ENCODE results near the gene CCT5.

Gene CCT5

DNA sequence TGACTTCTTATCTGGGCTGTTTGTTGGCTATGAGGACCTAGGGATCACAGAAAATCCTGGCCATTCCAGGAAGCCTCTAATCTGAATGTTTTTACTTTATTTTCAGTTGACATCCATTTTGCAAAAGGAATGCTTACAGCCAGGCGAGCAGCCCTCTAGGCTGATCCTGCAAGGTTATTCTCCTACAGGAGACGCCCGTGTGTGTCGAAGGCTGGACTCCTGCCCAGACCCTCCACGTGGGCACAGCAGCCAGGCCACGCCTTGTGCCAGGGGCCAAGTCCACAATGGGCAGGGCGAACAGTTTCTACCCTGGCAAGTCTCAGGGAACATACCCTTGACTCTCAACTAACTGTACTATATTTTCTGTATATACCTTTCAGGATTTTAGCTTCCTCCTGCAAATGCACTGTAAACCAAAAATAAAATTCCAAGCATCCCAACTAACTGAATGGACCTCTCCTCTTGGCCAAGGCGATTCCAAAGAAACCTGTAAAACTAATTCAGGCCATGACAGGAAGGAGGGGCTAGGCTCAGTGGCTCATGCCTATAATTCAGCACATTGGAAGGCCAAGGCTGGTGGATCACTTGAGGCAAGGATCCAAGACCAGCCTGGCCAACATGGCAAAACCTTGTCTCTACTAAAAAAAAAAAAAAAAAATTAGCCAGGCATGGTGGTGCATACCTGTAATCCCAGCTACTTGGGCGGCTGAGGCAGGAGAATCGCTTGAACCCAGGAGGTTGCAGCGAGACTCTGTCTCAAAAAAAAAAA lies 51.9 kb downstream of the CCT5 start:
- Mint-ChIP-seq H3K9me3 (peaks cover 6% of the 10 kb centered on the region), H3K36me3 (ENCODE audit: low read depth) (peaks cover 40% of the 10 kb centered on the region), H3K4me3 (no peak overlapping the region), H3K27me3 (ENCODE audit: low read depth) (no peaks in the 10 kb centered on the region), H3K4me1 (peaks cover 27% of the 10 kb centered on the region), H3K27ac (no peak overlapping the region)
- TF ChIP-seq, protein P1, sequence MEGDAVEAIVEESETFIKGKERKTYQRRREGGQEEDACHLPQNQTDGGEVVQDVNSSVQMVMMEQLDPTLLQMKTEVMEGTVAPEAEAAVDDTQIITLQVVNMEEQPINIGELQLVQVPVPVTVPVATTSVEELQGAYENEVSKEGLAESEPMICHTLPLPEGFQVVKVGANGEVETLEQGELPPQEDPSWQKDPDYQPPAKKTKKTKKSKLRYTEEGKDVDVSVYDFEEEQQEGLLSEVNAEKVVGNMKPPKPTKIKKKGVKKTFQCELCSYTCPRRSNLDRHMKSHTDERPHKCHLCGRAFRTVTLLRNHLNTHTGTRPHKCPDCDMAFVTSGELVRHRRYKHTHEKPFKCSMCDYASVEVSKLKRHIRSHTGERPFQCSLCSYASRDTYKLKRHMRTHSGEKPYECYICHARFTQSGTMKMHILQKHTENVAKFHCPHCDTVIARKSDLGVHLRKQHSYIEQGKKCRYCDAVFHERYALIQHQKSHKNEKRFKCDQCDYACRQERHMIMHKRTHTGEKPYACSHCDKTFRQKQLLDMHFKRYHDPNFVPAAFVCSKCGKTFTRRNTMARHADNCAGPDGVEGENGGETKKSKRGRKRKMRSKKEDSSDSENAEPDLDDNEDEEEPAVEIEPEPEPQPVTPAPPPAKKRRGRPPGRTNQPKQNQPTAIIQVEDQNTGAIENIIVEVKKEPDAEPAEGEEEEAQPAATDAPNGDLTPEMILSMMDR (IDR thresholded peaks at IDR 0.05; ENCODE audit: unreplicated experiment in 3 of 3): no peak

DNA sequence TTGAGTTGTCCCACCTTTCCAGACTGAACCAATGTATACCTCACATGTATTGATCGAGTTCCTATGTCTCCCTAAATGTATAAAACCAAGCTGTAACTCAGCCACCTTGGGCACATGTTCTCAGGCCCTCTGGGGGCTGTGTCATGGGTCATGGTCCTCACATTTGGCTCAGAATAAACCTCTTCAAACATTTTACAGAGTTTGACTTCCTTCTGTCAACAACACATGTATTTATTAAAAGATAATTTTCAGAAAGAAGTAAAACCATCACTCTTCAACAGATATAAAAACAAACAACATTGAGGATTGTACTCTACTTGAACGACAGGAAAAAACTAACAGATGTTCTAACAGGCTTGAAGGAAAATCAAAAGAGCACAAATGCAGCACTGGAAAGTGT lies 53.1 kb downstream of the CCT5 start:
- Mint-ChIP-seq H3K27me3 (ENCODE audit: low read depth) (no peaks in the 10 kb centered on the region), H3K4me1 (peaks cover 32% of the 10 kb centered on the region), H3K27ac (peak overlapping the region in 2 of 3 experiments; percentile 6 to 35), H3K9me3 (peaks cover 6% of the 10 kb centered on the region), H3K36me3 (ENCODE audit: low read depth) (peaks cover 28% of the 10 kb centered on the region), H3K4me3 (no peak overlapping the region)
- TF ChIP-seq, protein P1 (IDR thresholded peaks at IDR 0.05; ENCODE audit: unreplicated experiment in 3 of 3): no peak

DNA sequence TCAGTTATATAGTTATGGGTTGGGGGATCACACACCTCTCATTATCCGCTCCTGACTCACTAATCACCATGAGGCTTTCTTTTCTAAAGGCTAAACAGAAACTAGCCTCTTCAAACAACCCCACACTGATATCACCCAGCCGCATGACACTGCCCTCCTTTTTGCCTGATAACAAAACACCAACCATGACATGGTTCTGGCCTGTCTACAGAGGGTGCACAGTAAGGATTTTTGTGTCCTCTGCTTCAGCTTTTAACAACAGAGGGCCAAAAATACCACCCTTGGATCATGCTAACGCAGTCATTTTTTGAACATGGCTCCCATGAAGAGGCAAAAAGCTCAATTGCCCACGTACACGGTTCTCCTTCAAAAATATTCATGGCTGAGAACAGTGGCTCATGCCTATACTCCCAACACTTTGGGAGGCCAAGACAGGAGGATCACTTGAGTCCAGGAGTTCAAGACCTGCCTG lies 53.7 kb downstream of the CCT5 start:
- Mint-ChIP-seq H3K27me3 (ENCODE audit: low read depth) (no peaks in the 10 kb centered on the region), H3K4me1 (peaks cover 32% of the 10 kb centered on the region)
- TF ChIP-seq, protein P1 (IDR thresholded peaks at IDR 0.05; ENCODE audit: unreplicated experiment in 3 of 3): no peak

DNA sequence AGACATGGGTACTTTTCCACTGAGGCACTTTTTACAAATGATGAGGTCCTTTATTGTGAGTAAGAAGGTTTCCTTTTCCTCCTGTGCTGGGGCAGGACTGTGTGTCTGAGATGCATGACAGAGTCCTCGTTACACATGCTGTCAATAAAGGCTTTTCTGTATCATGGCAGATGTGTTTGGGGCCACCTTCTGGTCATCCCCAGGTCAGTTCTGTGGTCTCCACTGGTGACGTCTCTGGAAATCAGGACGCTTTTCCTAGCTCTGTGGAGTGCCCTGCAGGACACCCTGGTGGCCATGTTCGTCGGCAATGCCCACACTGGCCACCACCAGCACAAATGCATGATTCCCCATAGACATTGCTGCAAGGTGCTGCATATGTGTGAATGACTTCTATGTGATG lies 54.9 kb downstream of the CCT5 start:
- Mint-ChIP-seq H3K27me3 (ENCODE audit: low read depth) (no peaks in the 10 kb centered on the region), H3K36me3 (ENCODE audit: low read depth) (peaks cover 17% of the 10 kb centered on the region), H3K4me1 (peaks cover 34% of the 10 kb centered on the region), H3K4me3 (peak overlapping the region; percentile 32 to 73 (median 72)), H3K27ac (peak overlapping the region in 2 of 3 experiments; percentile 21 to 50), H3K9me3 (peaks cover under 1% of the 10 kb centered on the region)
- TF ChIP-seq, protein P1 (IDR thresholded peaks at IDR 0.05; ENCODE audit: unreplicated experiment in 3 of 3): no peak

More for the DNA sequence above, 53.7 kb downstream of the CCT5 start:
- no peak overlapping the region for H3K4me3 Mint-ChIP-seq
- peaks cover 6% of the 10 kb centered on the region for H3K9me3 Mint-ChIP-seq
- peaks cover 26% of the 10 kb centered on the region for H3K36me3 Mint-ChIP-seq (ENCODE audit: low read depth)
- H3K27ac Mint-ChIP-seq: peak overlapping the region in 2 of 3 experiments; percentile 6 to 35

DNA sequence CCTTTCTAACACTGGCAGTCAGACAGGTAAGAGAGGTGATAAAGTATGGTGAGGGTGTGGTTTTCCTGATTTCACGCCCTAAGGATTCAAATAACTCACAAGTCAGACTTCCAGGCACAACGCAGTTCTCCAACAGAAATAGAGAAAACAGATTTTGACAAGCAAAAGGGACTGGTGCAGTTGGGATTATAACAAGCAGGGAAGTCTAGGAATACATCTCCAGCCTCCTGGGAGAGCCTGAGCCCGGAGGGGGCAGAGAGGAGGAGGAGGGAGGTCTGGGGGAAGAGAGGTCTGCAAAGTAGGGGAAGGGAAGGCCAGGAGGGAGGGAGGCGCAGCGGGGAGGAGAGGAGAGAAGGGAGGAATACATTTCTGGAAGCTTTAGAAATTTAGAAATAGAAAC lies 56.0 kb downstream of the CCT5 start:
- TF ChIP-seq, protein P1 (IDR thresholded peaks at IDR 0.05; ENCODE audit: unreplicated experiment in 3 of 3): no peak
- H3K27me3 Mint-ChIP-seq (ENCODE audit: low read depth): no peaks in the 10 kb centered on the region
- peaks cover 45% of the 10 kb centered on the region for H3K4me1 Mint-ChIP-seq
- H3K27ac Mint-ChIP-seq: peak overlapping the region; percentile 95 to 97 (median 97)
- peaks cover 14% of the 10 kb centered on the region for H3K36me3 Mint-ChIP-seq (ENCODE audit: low read depth)
- peak overlapping the region; percentile 89 to 94 (median 90) for H3K4me3 Mint-ChIP-seq
- no peaks in the 10 kb centered on the region for H3K9me3 Mint-ChIP-seq
